GM21390 (cell line): Measurements from ENCODE around the gene ZNF688.
"Not testable (repeated sequence)": the region's sequence is repeated elsewhere in the genome, so short reads cannot be mapped to it uniquely, and the experiment has no call there.

Experiments
- ATAC-seq: cut with Tn5 transposase; IDR thresholded peaks from one replicate; pipeline ENCODE4 v1.9.1; 2021; ENCODE audit not compliant: unreplicated experiment

The ZNF688 gene

DNA sequence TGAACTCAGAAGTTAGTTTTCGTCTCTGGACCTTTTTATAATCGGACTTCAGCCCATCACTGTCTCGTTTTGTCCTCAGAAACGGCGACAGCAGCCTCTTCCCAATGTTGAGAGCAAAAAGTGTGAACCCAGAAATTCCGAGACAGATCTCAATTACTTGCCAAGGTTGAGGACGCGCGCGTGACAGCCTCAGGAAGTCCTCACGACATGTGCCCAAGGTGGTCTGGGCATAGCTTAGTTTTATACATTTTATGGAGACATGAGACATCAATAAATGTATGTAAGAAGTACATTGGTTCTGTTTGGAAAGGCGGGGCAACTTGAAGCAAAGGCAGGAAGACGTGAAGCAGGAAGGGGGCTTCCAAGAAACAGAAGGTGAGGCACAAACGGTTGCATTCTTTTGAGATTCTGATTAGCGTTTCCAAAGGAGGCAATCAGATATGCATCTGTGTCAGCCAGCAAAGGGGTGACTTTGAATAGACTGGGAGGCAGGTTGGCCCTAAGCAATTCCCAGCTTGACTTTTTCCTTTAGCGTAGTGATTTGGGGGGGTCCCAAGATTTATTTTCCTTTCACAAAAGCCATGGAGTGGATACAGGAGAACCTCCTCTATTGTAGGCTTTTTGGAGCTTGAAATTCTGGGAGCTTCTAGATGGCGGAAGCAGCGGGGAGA is 36.3 kb downstream of the ZNF688 start:
- no peak for ATAC-seq

DNA sequence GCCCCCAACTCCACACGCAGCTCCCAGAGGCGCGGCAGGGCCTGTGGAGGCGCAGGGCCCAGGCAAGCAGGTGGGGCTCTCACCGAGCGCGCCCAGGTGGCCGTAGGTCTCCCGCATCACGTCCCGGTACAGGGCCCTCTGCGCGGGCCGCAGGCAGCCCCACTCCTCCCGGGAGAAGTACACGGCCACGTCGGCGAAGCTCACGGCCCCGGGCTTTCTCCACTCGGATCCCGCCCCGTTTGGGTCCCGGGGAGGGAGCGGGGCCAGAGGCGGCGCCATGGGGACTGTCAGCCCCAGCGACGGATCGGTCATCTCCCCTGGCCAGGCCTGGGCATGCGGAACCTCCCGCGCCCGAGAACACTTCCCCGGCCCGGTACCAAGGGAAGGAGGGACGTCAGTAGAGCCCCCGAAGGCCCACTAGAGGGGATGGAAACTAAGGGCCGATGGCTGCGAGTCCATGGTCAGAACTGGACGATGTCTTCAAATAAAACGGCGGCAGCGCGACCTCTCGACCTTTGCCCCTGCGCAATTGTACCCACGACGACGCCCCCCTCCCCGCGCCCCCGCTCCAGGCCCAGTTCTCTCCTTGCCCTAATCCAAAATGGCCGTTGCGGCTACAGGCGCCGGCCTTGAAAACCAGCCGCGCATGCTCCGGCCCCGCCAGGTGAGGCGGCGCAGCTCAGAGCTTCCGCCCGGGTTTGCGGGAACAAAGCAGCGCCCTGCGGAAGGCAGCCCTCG is 37.0 kb downstream of the ZNF688 start, which contains the start of gene ZNF747:
TSS of gene ZNF747 (minus strand) at position 491 of the 738 bp plus-strand sequence. CDS start at position 312, 179 bp downstream.
- no peak for ATAC-seq

DNA sequence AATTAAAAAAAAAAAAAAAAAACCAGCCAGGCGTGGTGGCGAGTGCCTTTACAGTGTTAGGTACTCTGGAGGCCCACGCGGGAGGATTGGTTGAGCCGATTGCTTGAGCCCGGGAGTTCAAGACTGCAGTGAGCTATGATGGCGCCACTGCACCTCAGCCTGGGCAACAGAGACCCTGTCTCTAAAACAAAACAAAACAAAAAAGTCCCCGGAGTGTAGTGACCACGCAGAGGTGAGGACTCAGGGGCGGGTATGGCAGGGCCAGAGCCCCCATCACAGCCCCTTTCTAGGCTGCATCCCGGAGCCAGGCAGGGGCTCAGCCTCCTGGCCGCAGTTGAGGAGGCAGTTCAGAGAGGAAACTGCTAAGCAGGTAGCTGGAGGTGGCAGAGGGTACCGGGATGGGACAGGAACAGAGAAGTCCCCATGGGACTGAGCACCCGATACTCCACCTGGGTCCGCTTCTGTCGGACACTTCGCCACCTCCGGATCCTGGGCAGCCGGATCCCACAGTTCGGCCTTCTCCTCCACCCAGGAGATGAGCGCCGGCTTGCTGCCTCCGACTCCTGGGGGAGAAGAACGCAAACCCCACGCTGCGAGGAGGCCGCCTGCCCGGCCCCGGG is 37.7 kb downstream of the ZNF688 start:
- ATAC-seq, result no peak

DNA sequence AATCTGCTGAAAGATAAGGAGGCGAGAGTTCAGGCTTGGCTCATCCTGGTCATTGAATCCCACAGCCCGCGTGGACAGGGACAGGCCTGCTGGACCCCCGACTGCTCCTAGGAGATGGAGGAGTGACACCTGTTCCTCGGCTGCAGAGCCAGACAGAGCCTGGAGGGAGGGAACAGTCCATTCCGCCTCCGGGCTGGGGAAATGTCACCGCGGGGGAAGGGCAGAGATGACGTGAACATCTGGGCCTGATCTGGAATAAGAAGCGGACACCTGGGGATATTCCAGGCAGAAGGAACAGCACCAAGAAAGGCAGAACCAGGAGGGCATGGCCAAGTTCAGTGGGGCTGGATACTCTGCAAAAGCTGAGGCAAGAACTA is 38.4 kb downstream of the ZNF688 start:
- ATAC-seq, result no peak

DNA sequence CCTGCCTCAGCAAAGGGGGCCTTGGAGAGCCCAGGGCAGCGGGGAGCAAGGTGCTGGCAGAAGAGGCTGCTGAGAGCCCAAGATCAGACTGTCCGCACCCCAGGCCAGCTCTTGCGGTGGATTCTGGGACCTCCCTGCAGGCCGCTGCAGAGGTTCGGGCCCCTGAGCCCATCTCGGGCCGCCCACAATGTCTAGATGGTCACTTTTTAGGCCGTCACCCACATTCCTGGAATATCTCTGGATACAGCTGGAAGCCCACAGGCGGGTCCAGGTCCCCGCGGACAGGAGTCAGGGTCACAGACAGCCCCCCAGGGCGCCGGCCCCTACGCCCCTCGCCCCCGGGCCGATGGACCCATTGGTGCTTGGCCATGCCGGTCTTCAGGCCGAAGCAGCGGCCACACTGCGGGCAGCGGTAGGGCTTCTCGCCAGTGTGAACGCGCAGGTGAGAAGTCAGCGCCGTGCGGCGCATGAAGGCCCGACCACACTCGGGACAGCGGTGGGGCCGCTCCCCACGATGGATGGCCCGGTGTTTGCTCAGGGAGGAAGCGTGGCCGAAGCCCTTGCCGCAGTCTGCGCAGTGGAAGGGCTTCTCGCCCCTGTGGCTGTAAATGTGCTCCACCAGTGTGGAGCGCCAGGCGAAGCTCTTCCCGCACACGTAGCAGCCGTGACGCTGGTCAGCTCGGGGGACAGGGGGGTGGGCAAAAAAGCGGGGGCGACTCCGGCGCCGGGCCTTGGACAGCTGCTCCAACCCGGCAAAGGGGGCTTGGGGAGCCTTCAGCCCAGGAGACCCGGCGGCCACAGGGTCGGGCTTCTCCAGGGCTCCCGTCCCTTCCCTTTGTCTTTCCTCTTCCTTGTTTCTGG is 39.0 kb downstream of the ZNF688 start:
- ATAC-seq, result no peak

- ATAC-seq, result no peak
Measured at GRCh38 chr16:30530163-30531037, 41.1 kb downstream of the ZNF688 start.

- ATAC-seq, result no peak
Measured at GRCh38 chr16:30528799-30529457, 42.6 kb downstream of the ZNF688 start.

GRCh38 chr16:30527635-30528178 is 43.8 kb downstream of the ZNF688 start:
- peak; percentile 11 for ATAC-seq

GRCh38 chr16:30526823-30527634 is 44.5 kb downstream of the ZNF688 start:
- peak; percentile 76 for ATAC-seq

DNA sequence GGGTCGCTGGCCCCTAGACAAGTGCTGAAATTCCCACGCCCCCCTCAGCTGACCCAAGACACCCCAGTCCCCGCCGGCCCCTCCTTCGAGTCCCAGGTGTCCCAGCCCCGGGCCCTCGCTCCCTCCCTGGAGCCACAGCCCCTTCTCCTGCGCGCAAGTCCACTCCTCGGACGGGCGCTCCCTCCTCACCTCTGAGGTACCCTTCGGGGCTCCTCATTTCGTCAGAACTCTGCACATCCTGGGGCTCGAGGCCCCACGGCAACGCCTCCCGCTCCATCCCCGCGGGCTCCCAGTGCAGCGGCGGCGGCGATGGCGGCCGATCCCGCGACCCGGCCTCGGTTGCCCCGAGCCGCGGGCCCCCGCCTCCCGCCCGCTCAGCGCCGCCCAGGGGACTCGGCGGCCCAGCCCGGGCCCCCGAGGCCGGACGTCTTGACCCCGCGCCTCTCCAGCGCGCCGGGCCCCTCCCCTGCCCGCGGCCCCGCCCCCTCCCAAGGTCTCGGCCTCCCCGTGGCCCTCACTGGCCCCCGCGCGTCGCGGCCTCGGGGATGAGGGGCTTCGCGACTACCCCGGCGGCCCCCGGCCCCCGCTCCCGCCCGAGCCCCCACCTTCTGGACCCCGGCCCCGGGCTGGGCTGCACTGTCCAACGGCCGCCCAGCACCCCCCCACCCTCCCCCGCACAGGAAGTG is 45.2 kb downstream of the ZNF688 start, which contains the start of gene ZNF768:
TSS of gene ZNF768 (minus strand) at position 430 of the 686 bp plus-strand sequence. CDS start at position 277, 153 bp downstream.
- peak; percentile 20 for ATAC-seq

DNA sequence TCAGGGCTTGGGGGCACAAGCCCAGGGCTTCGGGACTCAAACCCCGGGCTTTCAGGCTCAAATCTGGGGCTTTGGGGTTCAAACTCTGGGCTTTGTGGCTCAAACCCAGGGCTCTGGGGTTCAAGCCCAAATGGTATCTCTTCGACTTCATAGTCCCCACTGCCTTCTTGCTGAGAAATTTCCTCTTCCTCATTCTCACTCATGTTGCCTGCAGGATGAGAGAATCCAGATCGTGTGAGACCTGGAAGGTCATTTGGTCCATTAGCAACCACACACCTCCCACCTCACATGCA is 45.7 kb downstream of the ZNF688 start:
- no peak for ATAC-seq

GRCh38 chr16:30524575-30525568 is 46.6 kb downstream of the ZNF688 start:
- ATAC-seq, result no peak

- no peak for ATAC-seq
Measured at GRCh38 chr16:30523768-30524574, 47.5 kb downstream of the ZNF688 start.

GRCh38 chr16:30522702-30523463 is 48.6 kb downstream of the ZNF688 start:
- not testable (repeated sequence) for ATAC-seq
